H1 (cell line): ENCODE measurements around the gene LHB. TPM values are rescaled to one million over a fixed set of nuclear protein-coding genes. Genes with fewer than 3 reads are reported as not detected.

Experiments used
- ATF3 ChIP-seq: IDR thresholded peaks from 2 replicates; pipeline ENCODE4 v1.6.1; 2011; ENCODE audit warnings: low read depth, mild to moderate bottlenecking, low read length; ENCODE audit not compliant: insufficient read depth
- polyA plus RNA-seq, 7 experiments: library from polyadenylated mRNA; depleted of rRNA in 3 of 7; stranded (reverse) in 5 of 7; unstranded in 2 of 7; fragments of >200 nt in 5 of 7; fragments of 200-250 nt in 2 of 7; gene quantifications; 1 replicate in 5 of 7; 2 replicates in 1 of 7; 4 replicates in 1 of 7; pipeline versions ENCODE4 v1.2.1 to v1.2.3, GENCODE V29; 2011 to 2013; ENCODE audit warnings: missing spikeins in 2 of 7, mixed read lengths in 2 of 7
- total RNA-seq: library from RNA; stranded (reverse); fragmentation: NEBNext Ultra II Directional; extraction: Animal tissue kit (Norgen Biotek cat#: 25700); gene quantifications from 2 replicates; pipeline ENCODE4 v1.2.1, GENCODE V29; 2021

The LHB gene
- total and polyA plus RNA-seq, 2 of the 8 experiments (the other 6 are each of a cell fraction or from before 2014, with no cell fraction given): 0.53 TPM; not detected in 1

GRCh38 chr19:49004964-49005614 lies 11.8 kb downstream of the LHB start (continued):
- TF ChIP-seq ATF3: no peak
